Measurements from ENCODE around the gene GRK6. TPM values are rescaled to one million over a fixed set of nuclear protein-coding genes. Genes with fewer than 3 reads are reported as not detected.

GRK6 gene
- total and polyA plus RNA-seq, 2 of the 4 experiments (the other 2 are of a cell fraction), result 25.3 to 30.1 TPM

GRCh38 chr5:177459357-177459756 lies 32.9 kb downstream of the GRK6 start:
- Histone ChIP-seq H4K91ac (ENCODE audit: insufficient read depth, low read depth, low read length) (no peak overlapping the region), H4K8ac (ENCODE audit: low read depth in 2 of 2, low read length in 2 of 2) (no peak overlapping the region), H3K9me1 (ENCODE audit: insufficient read depth, low read length) (no peaks in the 10 kb centered on the region), H3K4me2 (ENCODE audit: low read depth, low read length) (no peak overlapping the region), H2BK120ac (ENCODE audit: low read depth, low read length) (no peak overlapping the region), H3K9ac (ENCODE audit: low read depth, low read length) (no peak overlapping the region), H2AK5ac (ENCODE audit: low read depth, low read length) (no peak overlapping the region), H2BK20ac (ENCODE audit: low read depth, low read length) (no peak overlapping the region), H2BK5ac (ENCODE audit: low read depth, low read length, poor library complexity, severe bottlenecking) (no peak overlapping the region), H3K79me1 (ENCODE audit: low read depth in 1 of 2, low read length in 2 of 2) (peaks cover 11 to 31% of the 10 kb centered on the region in 2 experiments), H3K56ac (ENCODE audit: extremely low read depth, insufficient read depth, low read length) (no peak overlapping the region), H3K4me1 (ENCODE audit: control insufficient read depth, insufficient read depth, low read length) (peaks cover 6% of the 10 kb centered on the region), H3K23ac (ENCODE audit: low read depth, low read length) (no peak overlapping the region), H3K36me3 (ENCODE audit: control insufficient read depth, insufficient read depth, low read length) (peaks cover 59% of the 10 kb centered on the region), H3K9me3 (ENCODE audit: control insufficient read depth, insufficient read depth, low read length) (no peaks in the 10 kb centered on the region), H2BK15ac (ENCODE audit: low read depth, low read length) (no peak overlapping the region), H3K14ac (replicated peaks; ENCODE audit: low read depth, low read length) (no peak overlapping the region), H4K20me1 (ENCODE audit: insufficient read depth, low read length) (peaks cover 78% of the 10 kb centered on the region), H3K18ac (ENCODE audit: low read depth, low read length) (no peak overlapping the region), H3K27me3 (ENCODE audit: control insufficient read depth, insufficient read depth, low read length) (no peaks in the 10 kb centered on the region), H3K27ac (ENCODE audit: insufficient read depth, low read length) (no peak overlapping the region), H2AK9ac (replicated peaks; ENCODE audit: low read depth, low read length, poor library complexity) (no peak overlapping the region), H3K4me3 (ENCODE audit: insufficient read depth, low read depth, low read length) (no peak overlapping the region), H2AFZ (replicated peaks; ENCODE audit: low read length, poor library complexity) (no peak overlapping the region), H4K5ac (ENCODE audit: low read depth, low read length) (no peak overlapping the region), H3K4ac (ENCODE audit: low read depth, low read length) (no peak overlapping the region)
- ATAC-seq (ENCODE audit: low read depth) (no peak), DNase-seq (no peak)
- dilution Hi-C loops (cut with HindIII; ENCODE audit: low sequenced_read_pairs, unreplicated experiment), result no loop called here
- intact Hi-C loops (cut with micrococcal nuclease), result no loop called here
- WGBS, 2 experiments (ENCODE audit: extremely low coverage in 2 of 2, insufficient read length in 1 of 2), result 87% methylated on average over 7 of the region's 11 CpGs; no CpG with 5 or more reads in 1 of the 2 experiments
- ChIA-PET CTCF (no interaction called here), POLR2A (ENCODE audit: unreplicated experiment) (no interaction called here)
- in situ Hi-C loops (cut with MboI; ENCODE audit: low sequenced_read_pairs), result no loop called here
- BruUV-seq (replicated peaks), result no TSS peak
- TF ChIP-seq ELK1 (IDR thresholded peaks at IDR 0.05; ENCODE audit: borderline replicate concordance, low read depth, low read length) (no peak), USF2 (IDR thresholded peaks at IDR 0.05; ENCODE audit: low read depth, low read length) (no peak), RFX5 (IDR thresholded peaks at IDR 0.05; ENCODE audit: low read depth, low read length) (no peak), MXI1 (IDR thresholded peaks at IDR 0.05; ENCODE audit: borderline replicate concordance, low read depth, low read length) (no peak), FOS (IDR thresholded peaks at IDR 0.05; ENCODE audit: low read depth, low read length) (no peak), CTCF (conservative IDR thresholded peaks at IDR 0.05; ENCODE audit: low read depth, low read length) (no peak), CHD1 (IDR thresholded peaks at IDR 0.05; ENCODE audit: low read depth, low read length) (no peak), RAD21 (IDR thresholded peaks at IDR 0.05; ENCODE audit: low read length) (no peak), SMC3 (IDR thresholded peaks at IDR 0.05; ENCODE audit: low read depth, low read length) (no peak), RCOR1 (IDR thresholded peaks at IDR 0.05; ENCODE audit: insufficient replicate concordance, low read length) (no peak), NFE2L2 (IDR thresholded peaks at IDR 0.05; ENCODE audit: low read depth, low read length) (no peak), MAFK (IDR thresholded peaks at IDR 0.05; ENCODE audit: low read depth, low read length) (no peak)
